NCI-H345 (cell line): ENCODE measurements around the gene KATNAL2.

Experiments used
- DNase-seq: peaks from one replicate; lab custom pipeline; 2025; lab: John Stamatoyannopoulos, UW

KATNAL2 gene, protein sequence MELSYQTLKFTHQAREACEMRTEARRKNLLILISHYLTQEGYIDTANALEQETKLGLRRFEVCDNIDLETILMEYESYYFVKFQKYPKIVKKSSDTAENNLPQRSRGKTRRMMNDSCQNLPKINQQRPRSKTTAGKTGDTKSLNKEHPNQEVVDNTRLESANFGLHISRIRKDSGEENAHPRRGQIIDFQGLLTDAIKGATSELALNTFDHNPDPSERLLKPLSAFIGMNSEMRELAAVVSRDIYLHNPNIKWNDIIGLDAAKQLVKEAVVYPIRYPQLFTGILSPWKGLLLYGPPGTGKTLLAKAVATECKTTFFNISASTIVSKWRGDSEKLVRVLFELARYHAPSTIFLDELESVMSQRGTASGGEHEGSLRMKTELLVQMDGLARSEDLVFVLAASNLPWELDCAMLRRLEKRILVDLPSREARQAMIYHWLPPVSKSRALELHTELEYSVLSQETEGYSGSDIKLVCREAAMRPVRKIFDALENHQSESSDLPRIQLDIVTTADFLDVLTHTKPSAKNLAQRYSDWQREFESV

DNA sequence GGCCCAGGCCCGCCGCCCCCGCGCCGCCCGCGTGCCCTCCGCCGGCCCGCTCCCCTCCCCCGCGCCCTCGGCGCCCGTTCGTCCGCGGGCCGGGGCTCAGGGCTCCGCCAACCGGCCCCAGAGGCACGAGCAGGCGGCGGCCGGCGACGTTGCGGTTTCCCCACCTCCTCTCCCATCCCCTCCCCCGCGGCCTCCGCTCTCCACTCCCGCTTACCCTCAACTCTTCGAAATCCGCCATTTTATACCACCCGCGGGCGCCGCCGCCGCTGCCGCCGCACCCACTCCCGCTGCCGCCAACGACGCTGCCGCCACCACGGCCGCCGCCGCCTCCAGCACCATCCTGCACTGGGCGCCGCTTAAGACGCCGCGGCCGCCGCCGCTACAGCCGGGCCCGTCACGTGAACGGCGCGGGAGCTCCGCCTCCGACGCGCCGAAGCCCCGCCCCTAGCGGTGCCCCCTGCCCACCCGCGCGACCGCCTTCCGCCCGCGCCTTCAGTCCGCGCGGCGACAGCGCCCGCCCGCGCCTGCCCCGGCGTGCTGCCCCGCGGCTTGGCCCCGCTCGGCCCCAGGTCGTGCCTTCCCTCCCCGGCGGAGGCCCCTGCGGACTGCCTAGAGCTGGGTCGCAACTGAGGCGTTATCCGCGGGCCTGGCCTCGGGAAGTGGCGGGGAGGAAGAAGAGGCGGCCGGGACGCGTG, at the start of gene KATNAL2, which contains the start of gene PIAS2:
TSS of gene KATNAL2 (plus strand) at position 495 of the 695 bp plus-strand sequence. CDS start 29,271 bp downstream, outside the sequence.
TSS of gene PIAS2 (minus strand) at position 400 of the 695 bp plus-strand sequence. CDS start at position 238, 162 bp downstream.
- DNase-seq, result peak; percentile 87

DNA sequence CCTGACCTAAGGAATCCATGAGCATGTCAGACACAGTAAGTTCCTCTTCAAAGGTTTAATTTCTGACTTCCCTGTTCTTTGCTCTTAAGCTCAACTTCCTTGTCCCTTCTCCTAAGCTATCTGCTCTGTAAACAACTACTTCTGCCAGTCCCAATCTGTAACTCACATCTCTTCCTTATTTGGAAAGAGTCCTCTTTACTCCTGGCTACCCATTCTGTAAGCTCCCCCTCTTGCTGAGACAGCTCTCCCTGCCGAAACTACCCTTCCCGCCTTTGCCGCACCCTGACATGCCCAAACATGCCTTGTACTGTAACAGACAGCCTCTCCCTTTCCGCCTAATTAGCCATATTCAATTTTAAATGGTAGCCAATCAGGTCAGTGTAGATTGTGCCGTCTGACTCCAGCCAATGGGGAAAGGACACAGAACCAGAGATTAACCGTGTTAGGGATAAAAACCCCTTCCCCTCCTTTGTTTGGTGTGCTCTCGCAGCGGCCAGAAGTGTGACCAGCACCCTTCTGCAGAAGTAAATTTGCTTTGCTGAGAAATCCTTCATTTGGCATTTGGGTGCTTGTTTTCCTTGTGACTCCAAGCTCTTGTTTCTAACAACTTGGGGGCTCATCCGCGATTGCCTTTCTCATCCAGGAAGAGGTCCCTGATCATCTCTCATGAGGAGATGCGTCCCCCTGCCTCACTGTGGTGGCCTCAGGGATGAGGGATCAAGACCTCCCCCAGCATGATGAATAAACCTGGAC, 49.1 kb upstream of the KATNAL2 start:
- no peak for DNase-seq

DNA sequence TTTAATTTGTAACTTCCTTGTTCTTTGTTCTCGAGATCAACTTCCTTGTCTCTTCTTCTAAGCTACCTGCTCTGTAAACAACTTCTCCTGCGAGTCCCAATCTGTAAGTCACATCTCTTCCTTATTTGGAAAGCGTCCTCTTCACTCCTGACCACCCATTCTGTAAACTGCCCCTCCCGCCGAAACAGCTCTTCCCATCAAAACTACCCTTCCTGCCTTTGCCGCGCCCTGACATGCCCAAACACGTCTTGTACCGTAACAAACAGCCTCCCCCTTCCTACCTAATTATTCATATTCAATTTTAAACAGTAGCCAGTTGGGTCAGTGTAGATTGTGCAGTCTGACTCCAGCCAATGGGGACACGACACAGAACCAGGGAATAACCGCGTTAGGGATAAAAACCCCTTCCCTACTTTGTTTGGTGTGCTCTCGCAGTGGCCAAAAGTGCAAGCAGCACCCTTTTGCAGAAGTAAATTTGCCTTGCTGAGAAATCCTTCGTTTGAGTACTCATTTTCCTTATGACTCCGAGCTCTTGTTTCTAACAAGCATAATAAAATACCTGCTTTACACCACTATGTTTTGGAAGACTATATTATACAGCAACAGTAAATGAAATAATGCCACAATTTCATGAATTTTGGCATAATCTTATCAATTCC, 39.9 kb upstream of the KATNAL2 start:
- DNase-seq, result no peak

DNA sequence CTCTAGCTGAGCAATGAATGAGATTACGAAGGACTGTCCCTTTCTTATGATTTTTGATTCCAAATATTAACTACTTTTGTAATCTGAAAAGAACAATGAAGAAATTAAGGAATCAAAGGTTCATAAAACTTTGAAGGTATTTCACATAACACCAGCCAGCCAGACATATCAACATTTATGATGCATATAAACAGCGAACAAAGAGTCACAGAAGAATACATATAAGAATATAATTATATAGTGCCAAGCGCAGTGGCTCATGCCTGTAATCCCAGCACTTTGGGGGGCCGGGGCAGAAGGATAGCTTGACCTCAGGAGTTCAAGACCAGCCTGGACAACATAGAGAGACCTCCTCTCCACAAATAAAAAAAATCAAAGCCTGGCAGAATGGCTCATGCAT, 34.2 kb upstream of the KATNAL2 start:
- DNase-seq, result no peak

DNA sequence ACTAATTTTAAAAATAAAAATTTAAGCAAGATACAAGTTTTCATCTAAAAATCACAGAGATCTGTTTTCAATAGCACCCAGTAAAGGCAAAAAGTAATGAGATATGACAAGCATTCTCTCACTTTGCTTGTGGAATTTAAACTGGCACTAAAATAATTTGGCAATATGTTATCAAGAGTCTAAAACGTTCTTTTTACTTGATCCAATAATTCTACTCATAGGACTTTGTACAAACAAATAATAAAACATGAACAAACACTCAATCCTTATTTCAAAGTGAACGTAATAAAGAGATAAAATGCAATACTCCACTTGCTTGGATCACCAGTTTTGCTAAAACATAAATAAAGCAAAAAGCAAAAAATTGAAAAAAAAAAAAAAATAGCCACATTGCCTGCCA, 30.5 kb upstream of the KATNAL2 start:
- no peak for DNase-seq

DNA sequence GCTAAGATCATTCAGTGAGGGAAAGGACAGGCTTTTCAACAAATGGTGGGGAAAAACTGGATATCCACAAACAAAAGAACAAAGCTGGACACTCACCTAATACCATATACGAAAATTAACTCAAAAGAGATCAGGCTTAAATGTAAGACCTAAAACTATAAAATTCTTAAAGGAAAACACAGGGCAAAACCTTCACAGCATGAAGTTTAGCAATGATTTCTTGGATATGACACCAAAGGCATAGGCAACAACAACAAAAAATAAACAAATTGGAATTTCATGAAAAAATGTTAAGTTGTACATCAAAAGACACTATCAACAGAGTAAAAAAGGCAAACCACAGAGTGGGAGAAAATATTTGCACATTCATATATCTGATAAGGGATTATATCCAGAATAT, 28.4 kb upstream of the KATNAL2 start:
- no peak for DNase-seq

DNA sequence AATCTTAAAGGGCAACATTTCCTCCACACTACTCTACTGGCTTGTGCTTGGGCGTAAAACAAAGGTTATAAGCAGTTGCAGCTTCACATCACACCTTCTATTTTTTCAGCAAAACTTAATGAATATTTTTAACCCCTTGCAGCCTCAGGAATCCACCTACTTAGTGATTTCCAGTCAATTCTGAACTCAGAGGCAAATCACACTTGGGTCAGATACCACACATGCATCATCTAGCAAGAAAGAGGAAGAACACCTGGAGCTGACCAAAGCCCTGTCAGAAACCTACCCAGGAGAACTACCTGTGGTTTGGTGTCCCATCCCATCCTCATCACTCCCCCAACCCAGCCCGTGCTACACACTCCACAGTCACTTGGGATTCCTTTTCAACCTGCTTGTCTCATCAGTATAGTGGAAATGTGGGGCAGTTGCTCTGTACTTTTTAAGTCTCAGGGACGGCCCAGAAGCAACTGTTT, 25.6 kb upstream of the KATNAL2 start:
- DNase-seq, result no peak

DNA sequence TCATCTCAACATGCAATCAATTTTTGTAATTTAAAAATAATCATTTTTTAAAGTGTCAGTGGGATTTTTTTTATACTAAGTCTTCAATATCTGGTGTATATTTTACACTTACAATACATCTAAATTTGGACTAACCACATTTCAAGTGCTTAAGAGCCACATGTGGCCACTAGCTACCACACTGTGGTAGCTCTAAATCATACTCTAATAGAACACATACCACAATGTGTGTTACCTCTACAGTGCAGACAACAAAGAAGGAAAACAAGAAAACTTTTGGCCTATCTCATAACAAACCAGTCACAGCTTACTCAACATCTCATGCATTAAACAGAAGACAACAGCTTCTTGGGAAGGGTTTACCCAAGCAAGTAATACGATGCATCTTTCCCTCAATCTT, 24.6 kb upstream of the KATNAL2 start:
- DNase-seq, result no peak

DNA sequence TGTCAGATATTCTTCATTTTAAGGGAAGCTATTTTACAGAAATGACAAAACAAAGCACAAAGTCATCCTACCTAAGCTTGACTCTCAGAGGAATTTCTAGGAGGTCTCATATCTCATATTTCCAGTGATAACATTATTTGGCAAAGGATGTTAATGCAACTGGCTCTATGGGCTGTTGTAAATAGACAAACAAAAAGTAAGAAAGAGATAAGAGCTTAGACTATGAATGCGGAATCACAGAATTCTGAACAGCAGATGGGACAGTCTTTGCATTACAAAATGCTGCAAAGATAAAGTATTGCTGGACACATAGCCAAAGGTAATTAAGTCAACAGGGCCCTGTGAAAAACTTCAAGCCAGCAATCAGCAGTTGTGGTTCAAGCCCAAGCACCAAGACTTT, 24.0 kb upstream of the KATNAL2 start:
- DNase-seq, result no peak

DNA sequence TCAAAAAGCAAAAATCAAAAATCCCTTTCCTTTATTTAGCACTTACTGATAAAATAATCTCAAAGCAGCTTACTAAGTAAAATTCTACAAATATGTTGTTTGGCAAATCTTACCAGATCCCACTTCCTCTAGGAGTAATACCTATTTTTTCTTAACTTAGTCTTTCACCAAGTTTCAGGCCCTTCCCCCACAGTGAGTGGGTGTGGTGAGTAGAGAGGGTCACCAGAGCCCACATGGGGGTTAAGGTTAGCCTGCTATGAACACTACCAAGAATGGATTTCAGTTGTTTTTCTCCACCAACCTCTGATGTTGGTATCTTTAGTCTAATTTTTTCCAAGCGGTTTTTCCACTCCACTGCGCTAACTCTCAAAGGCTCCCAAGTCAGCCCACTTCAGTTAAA, 23.3 kb upstream of the KATNAL2 start:
- no peak for DNase-seq

DNA sequence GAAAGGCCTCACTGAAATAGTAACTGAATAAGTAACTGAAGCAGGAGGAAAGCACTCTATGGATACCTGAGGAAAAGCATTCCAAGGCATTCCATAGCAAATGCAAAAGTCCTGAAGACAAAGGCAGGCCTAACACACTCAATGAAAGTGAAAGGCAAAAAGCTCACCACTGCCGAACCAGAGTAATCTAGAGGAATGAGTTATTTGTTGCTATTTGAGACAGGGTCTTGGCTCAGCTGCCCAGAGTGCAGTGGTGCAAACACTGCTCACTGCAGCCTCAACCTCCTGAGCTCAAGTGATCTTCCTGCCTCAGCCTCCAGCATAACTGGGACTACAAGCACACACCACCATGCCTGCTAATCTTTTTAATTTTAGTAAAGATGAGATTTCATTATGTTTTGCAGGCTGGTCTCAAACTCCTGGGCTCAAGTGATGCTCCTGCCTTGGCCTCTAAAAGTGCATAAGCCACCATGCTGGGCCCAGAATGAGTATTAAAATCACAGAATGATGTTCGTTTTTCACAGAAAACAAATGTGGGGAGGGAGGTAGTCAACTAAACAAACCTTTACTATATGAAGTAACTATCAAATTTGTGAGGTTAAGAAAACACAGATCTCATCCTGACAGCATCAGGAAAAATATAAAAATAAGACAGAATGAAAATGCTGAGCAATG, 18.0 kb upstream of the KATNAL2 start:
- no peak for DNase-seq

DNA sequence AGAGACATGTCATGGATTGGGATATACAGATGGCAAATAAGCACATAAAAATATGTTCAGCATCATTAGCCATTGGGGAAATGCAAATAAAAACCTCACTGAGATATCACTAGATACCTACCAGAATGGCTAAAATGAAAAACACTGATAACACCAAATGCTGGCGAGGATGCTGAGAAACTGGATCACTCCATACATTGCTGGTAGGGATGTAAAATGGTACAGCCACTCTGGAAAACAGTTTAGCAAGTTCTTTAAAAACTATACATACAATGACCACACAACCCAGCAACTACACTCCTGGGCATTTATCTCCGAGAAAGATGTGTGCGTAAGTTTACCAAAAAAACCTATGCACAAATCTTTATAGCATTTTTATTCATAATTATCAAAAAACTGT, 14.0 kb upstream of the KATNAL2 start:
- DNase-seq, result no peak

DNA sequence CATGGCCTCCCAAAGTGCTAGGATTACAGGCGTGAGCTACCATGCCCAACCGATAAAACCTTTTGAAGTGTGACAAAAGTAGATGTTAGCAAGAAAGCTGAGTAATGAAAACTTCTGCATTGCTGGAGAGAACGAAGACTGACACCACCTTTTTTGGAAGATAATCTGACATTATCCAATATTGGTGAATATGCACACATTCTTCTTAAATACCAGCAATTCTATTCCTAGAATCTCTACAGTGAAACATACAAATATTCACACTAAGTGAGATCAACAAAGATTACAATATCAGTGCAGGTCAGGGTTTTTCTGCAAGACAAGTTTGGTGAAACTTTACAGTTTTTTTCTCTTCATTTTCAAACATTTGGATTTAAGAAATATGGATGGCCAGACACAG, 7.9 kb upstream of the KATNAL2 start:
- no peak for DNase-seq

DNA sequence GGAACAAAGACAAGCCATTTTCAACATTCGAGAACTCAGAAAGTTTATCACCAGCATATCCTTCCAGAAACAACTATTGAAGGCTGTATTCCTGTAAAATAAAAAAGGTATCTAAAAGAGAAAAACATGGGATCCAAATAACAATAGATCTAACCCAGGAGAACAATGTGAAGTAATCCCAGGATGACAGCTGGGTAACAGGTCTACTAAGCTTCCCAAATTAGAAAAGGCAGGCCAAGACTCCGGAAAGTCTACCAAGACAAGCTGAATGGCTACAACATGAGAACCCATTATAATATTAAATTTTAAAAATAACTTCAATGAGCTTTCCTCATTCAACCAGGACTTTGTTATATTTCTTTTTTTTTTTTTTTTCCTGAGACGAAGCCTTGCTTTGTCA, 6.5 kb upstream of the KATNAL2 start:
- DNase-seq, result no peak

DNA sequence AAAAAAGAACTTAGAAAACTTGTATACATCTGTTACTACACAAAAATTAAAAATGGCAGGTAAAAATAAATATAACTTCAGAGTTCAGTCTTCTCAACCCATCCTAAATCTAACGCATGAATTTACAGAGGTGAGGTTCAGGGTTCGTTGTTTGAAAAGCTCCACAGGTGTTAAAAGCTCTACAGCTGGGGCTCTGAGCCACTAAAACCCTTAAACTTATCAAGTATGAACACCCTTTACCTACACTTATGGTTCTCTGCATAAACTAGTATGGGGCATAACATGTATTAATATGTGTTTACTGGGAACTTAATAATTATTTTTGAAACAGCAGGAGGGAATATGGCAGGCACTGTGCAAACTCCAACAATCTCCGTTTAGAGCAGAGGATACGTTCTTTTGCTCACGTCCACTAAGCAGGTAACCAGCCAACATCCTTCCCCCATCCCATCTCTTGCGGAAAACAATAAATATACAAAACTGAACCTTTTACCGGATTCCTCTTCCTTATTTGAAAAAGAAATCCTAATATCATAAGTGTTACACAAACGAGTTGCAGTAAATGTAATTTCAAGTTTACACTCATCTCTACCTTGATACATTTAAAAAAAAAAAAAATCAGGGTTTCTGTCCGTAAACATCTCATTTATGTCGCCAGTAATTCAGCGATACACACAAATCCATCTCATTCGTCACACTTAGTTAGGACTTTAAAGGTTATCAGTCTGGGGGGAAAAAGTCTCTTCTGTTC, 1.4 kb upstream of the KATNAL2 start:
- peak; percentile 8 for DNase-seq

DNA sequence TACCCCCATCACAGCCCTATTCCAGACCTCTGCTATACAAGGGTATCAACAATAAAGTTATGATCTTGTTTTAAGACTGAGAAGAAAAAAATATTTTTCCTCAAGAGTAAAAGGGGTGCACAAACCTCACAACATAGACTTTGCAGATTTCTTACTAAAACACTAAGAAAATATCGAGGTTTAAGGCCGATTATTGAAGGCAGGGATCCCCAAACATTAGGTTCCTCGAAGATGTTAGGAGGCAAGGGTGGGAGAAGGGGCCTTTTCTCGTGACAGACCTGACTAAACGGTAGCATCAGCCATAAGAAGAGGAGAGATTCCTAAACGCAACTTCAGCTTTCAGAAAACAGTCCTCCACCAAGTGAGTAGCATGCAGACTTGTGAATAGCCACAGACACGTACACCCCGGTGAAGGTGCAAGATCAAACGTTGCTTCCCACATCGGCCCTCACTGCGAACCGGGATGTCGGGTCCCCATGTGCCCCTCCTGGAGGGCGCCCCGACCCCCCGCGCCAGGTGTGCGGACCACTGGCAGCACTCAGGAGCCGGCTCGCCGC, 773 bp upstream of the KATNAL2 start:
- peak; percentile 36 for DNase-seq

DNA sequence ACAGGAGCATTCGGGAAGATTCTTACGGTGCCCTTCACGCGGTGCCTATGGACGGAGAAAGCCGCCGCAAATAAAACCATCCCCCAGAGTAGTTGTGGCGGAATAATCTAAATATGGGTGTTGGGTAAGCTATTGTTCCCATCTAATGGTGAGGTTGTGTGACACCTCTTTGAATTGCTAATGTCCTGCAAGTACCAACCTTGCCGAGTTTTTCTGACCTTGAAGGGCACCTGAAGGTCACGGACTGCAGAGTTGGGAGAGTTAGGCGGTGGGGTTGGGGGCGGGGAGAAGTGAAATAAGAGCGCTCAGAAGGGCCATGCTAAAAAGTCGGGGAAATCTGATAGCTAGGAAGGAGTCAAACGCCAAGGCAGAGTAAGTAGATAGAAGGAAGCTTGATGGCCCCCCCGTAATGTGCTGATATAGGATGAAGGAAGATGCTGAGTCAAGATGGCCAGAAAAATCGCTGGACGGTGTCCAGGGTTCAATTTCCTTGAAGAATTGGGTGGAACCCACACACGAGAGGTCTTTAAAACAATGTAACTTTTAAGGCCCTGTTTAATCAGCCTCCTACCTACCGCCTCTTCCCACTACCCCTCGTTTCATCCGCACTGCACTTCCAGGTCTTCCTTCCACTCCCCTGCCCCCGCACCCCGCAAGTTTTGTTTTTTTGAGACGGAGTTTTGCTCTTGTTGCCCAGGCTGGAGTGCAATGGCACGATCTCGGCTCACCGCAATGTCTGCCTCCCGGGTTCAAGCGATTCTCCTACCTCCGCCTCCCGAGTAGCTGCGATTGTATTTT, 600 bp downstream of the KATNAL2 start:
- no peak for DNase-seq

DNA sequence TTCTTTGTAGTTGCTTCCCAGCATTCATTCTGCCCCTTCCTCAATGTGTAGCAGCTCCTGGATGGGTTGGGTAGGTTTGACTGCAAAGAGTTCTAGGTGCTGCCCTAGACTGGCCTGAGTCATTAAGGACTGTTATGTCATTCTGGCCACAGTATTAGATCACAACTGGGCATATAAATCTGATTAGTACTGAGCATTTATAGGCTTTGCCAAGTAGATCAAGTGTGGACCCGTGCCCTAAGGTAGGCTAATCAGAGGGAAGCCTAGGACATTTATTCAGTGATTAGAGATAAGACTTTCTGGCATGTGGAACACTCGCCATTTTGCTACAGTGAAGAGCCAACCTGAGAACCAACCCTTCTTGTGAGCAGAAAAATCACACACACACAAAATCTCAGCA, 2.7 kb downstream of the KATNAL2 start:
- DNase-seq, result no peak

DNA sequence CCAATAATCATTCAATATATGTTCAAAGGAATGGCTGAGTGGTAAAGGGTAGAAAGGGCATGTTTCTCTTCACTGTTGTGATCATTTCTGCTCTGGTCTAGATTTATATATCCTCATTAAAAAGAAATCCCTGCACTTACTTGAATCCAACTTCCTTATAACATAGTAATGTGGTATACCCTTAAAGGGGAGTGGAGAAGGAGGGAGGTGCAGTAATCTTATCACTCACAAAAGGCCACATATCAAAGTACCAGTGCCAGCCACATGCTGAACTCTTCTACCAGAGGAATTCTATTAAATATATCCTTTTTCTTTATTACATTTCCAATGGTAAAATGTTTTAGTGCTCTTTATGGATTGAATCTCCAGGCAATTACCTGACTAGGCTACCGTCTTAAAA, 3.3 kb downstream of the KATNAL2 start:
- no peak for DNase-seq
